ENCODE data around the gene EIF2S3. TPM values are rescaled to one million over a fixed set of nuclear protein-coding genes. Genes with fewer than 3 reads are reported as not detected.

Gene EIF2S3
- total and polyA plus RNA-seq, 2 experiments from 2014 or later, result 76.4 to 246 TPM

- no peak overlapping the region for H3K27ac ChIP-seq
- H3K27me3 ChIP-seq, result no peaks in the 10 kb centered on the region
- H3K36me3 ChIP-seq, result no peaks in the 10 kb centered on the region
- peaks cover 38% of the 10 kb centered on the region for H3K4me1 ChIP-seq (ENCODE audit: low read depth)
- no peak overlapping the region for H3K4me3 ChIP-seq
- no peak for TF ChIP-seq CTCF (IDR thresholded peaks at IDR 0.05; ENCODE audit: low read depth, low read length)
- no peak for DNase-seq (ENCODE audit: low read depth in 1 of 2, low spot score in 1 of 2)
- no peaks in the 10 kb centered on the region for H3K9me3 ChIP-seq (ENCODE audit: low read depth)
Measured at GRCh38 chrX:24017674-24018073, 37.1 kb upstream of the EIF2S3 start.

- H3K27me3 ChIP-seq, result no peaks in the 10 kb centered on the region
- DNase-seq (ENCODE audit: low read depth in 1 of 2, low spot score in 1 of 2), result peak in 1 of 2 donors; percentile 12
- H3K27ac ChIP-seq, result peak overlapping the region; percentile 40
- no peaks in the 10 kb centered on the region for H3K9me3 ChIP-seq (ENCODE audit: low read depth)
- H3K36me3 ChIP-seq, result no peaks in the 10 kb centered on the region
- TF ChIP-seq CTCF (IDR thresholded peaks at IDR 0.05; ENCODE audit: low read depth, low read length), result no peak
- H3K4me3 ChIP-seq, result no peak overlapping the region
- peaks cover 36% of the 10 kb centered on the region for H3K4me1 ChIP-seq (ENCODE audit: low read depth)
Measured at GRCh38 chrX:24018809-24019208, 35.9 kb upstream of the EIF2S3 start.

GRCh38 chrX:24019448-24019847, 35.3 kb upstream of the EIF2S3 start:
- H3K4me3 ChIP-seq, result no peak overlapping the region
- TF ChIP-seq CTCF (IDR thresholded peaks at IDR 0.05; ENCODE audit: low read depth, low read length), result no peak
- no peaks in the 10 kb centered on the region for H3K36me3 ChIP-seq
- DNase-seq (ENCODE audit: low read depth in 1 of 2, low spot score in 1 of 2), result peak in 1 of 2 donors; percentile 32
- H3K27ac ChIP-seq, result peak overlapping the region; percentile 40
- H3K27me3 ChIP-seq, result no peaks in the 10 kb centered on the region
- peaks cover 30% of the 10 kb centered on the region for H3K4me1 ChIP-seq (ENCODE audit: low read depth)
- H3K9me3 ChIP-seq (ENCODE audit: low read depth), result no peaks in the 10 kb centered on the region

GRCh38 chrX:24020306-24020876, 34.4 kb upstream of the EIF2S3 start:
- Histone ChIP-seq H3K36me3 (no peaks in the 10 kb centered on the region), H3K27me3 (no peaks in the 10 kb centered on the region), H3K4me3 (no peak overlapping the region), H3K27ac (peak overlapping the region; percentile 40), H3K9me3 (ENCODE audit: low read depth) (no peaks in the 10 kb centered on the region), H3K4me1 (ENCODE audit: low read depth) (peaks cover 20% of the 10 kb centered on the region)
- peak in 1 of 2 donors; percentile 15 for DNase-seq (ENCODE audit: low read depth in 1 of 2, low spot score in 1 of 2)
- no peak for TF ChIP-seq CTCF (IDR thresholded peaks at IDR 0.05; ENCODE audit: low read depth, low read length)

GRCh38 chrX:24023544-24023943, 31.2 kb upstream of the EIF2S3 start:
- no peak for DNase-seq (ENCODE audit: low read depth in 1 of 2, low spot score in 1 of 2)
- Histone ChIP-seq H3K36me3 (no peaks in the 10 kb centered on the region), H3K4me3 (peak overlapping the region; percentile 73), H3K27ac (peak overlapping the region; percentile 100), H3K9me3 (ENCODE audit: low read depth) (no peaks in the 10 kb centered on the region), H3K27me3 (no peaks in the 10 kb centered on the region), H3K4me1 (ENCODE audit: low read depth) (peaks cover 26% of the 10 kb centered on the region)
- TF ChIP-seq CTCF (IDR thresholded peaks at IDR 0.05; ENCODE audit: low read depth, low read length), result no peak
